IMR-90 (cell line): ENCODE results near the gene S100A2. TPM values are rescaled to one million over a fixed set of nuclear protein-coding genes. Genes with fewer than 3 reads are reported as not detected.

Source experiments
- ATAC-seq: fragments of 200-7000 bp; cut with Tn5 transposase; 2 replicates; pipeline ENCODE4 v1.9.1; 2020; ENCODE audit warnings: low read depth, mild to moderate bottlenecking, moderate library complexity
- BruUV-seq: library from RNA; stranded (reverse); fragments of 400-500 nt; replicated peaks from 2 replicates; lab custom pipeline; 2021; lab: Mats Ljungman, UMichigan
- CTCF ChIA-PET: fragments of 300-600 bp; formaldehyde crosslinking; extraction: SDS; loops from one replicate; lab custom pipeline; 2021; ENCODE audit warnings: antibody characterized with exemption; lab: Yijun Ruan, JAX
- POLR2A ChIA-PET: fragments of 300-600 bp; sonication (Branson Sonifier 250); formaldehyde crosslinking; loops from one replicate; lab custom pipeline; 2022; ENCODE audit warnings: antibody characterized with exemption; ENCODE audit not compliant: unreplicated experiment; lab: Charles Lee
- DNase-seq: peaks from one replicate; pipeline ENCODE4 v3.0.0; 2013
- H2AFZ ChIP-seq: replicated peaks from 2 replicates; pipeline ENCODE3; 2013; ENCODE audit warnings: low read length, mild to moderate bottlenecking; ENCODE audit not compliant: poor library complexity
- H2AK5ac ChIP-seq: 2 replicates; pipeline ENCODE4 v1.6.1; 2013; ENCODE audit warnings: low read depth, low read length, inconsistent platforms
- H2AK9ac ChIP-seq: replicated peaks from 2 replicates; pipeline ENCODE3; 2013; ENCODE audit warnings: mild to moderate bottlenecking, low read depth, low read length, moderate library complexity; ENCODE audit not compliant: poor library complexity
- H2BK120ac ChIP-seq: 2 replicates; pipeline ENCODE4 v1.6.1; 2013; ENCODE audit warnings: low read depth, low read length, inconsistent platforms
- H2BK15ac ChIP-seq: 3 replicates; pipeline ENCODE4 v1.6.1; 2013; ENCODE audit warnings: low read depth, low read length, inconsistent platforms
- H2BK20ac ChIP-seq: 2 replicates; pipeline ENCODE4 v1.6.1; 2013; ENCODE audit warnings: low read depth, mild to moderate bottlenecking, inconsistent platforms, low read length, moderate library complexity
- H2BK5ac ChIP-seq: 2 replicates; pipeline ENCODE4 v1.6.1; 2013; ENCODE audit warnings: mild to moderate bottlenecking, low read depth, low read length, inconsistent platforms; ENCODE audit not compliant: poor library complexity, severe bottlenecking
- H3K14ac ChIP-seq: replicated peaks from 2 replicates; pipeline ENCODE4 v1.6.1; 2013; ENCODE audit warnings: low read depth, low read length, inconsistent platforms
- H3K18ac ChIP-seq: 2 replicates; pipeline ENCODE4 v1.6.1; 2013; ENCODE audit warnings: low read depth, low read length, control low read depth
- H3K23ac ChIP-seq: 2 replicates; pipeline ENCODE4 v1.6.1; 2013; ENCODE audit warnings: low read depth, low read length, inconsistent platforms
- H3K27ac ChIP-seq: 2 replicates; pipeline ENCODE4 v1.5.1; 2013; ENCODE audit warnings: mild to moderate bottlenecking, control low read depth, low read length; ENCODE audit not compliant: insufficient read depth
- H3K27me3 ChIP-seq: 2 replicates; pipeline ENCODE4 v1.6.1; 2013; ENCODE audit warnings: low read length; ENCODE audit not compliant: control insufficient read depth, insufficient read depth
- H3K36me3 ChIP-seq: 2 replicates; pipeline ENCODE4 v1.6.1; 2013; ENCODE audit warnings: low read length, mixed read lengths; ENCODE audit not compliant: control insufficient read depth, insufficient read depth
- H3K4ac ChIP-seq: 2 replicates; pipeline ENCODE4 v1.6.1; 2013; ENCODE audit warnings: low read depth, low read length, inconsistent platforms
- H3K4me1 ChIP-seq: 2 replicates; pipeline ENCODE4 v1.6.1; 2013; ENCODE audit warnings: low read length, mixed read lengths; ENCODE audit not compliant: control insufficient read depth, insufficient read depth
- H3K4me2 ChIP-seq: 2 replicates; pipeline ENCODE4 v1.6.1; 2013; ENCODE audit warnings: low read depth, mild to moderate bottlenecking, control low read depth, low read length, moderate library complexity
- H3K4me3 ChIP-seq: 2 replicates; pipeline ENCODE4 v1.5.1; 2013; ENCODE audit warnings: low read depth, mild to moderate bottlenecking, control low read depth, low read length, moderate library complexity; ENCODE audit not compliant: insufficient read depth
- H3K56ac ChIP-seq: 2 replicates; pipeline ENCODE4 v1.6.1; 2013; ENCODE audit warnings: low read length, inconsistent platforms; ENCODE audit not compliant: insufficient read depth; ENCODE audit errors: extremely low read depth
- H3K79me1 ChIP-seq, 2 experiments: 2 replicates each; pipeline ENCODE4 v1.6.1; 2013; ENCODE audit warnings: low read length in 2 of 2, inconsistent platforms in 1 of 2, low read depth in 1 of 2
- H3K9ac ChIP-seq: 2 replicates; pipeline ENCODE4 v1.6.1; 2013; ENCODE audit warnings: low read depth, low read length, control low read depth
- H3K9me1 ChIP-seq: 2 replicates; pipeline ENCODE4 v1.6.1; 2013; ENCODE audit warnings: low read length, inconsistent platforms; ENCODE audit not compliant: insufficient read depth
- H3K9me3 ChIP-seq: 2 replicates; pipeline ENCODE4 v1.6.1; 2013; ENCODE audit warnings: low read length; ENCODE audit not compliant: control insufficient read depth, insufficient read depth
- H4K20me1 ChIP-seq: 2 replicates; pipeline ENCODE4 v1.6.1; 2013; ENCODE audit warnings: low read length, inconsistent platforms; ENCODE audit not compliant: insufficient read depth
- H4K5ac ChIP-seq: 2 replicates; pipeline ENCODE4 v1.6.1; 2013; ENCODE audit warnings: mild to moderate bottlenecking, low read depth, low read length, control low read depth
- H4K8ac ChIP-seq, 2 experiments: 2 replicates each; pipeline ENCODE4 v1.6.1; 2013; ENCODE audit warnings: low read depth in 2 of 2, low read length in 2 of 2, control low read depth in 1 of 2, inconsistent platforms in 1 of 2
- H4K91ac ChIP-seq: 2 replicates; pipeline ENCODE4 v1.6.1; 2013; ENCODE audit warnings: low read depth, low read length, inconsistent platforms; ENCODE audit not compliant: insufficient read depth
- BHLHE40 ChIP-seq: fragments of 150-350 bp; IDR thresholded peaks from 2 replicates; pipeline ENCODE4 v1.6.1; 2016; ENCODE audit warnings: mild to moderate bottlenecking, low read depth, low read length
- CEBPB ChIP-seq: IDR thresholded peaks from 2 replicates; pipeline ENCODE4 v1.6.1; 2012; ENCODE audit warnings: low read depth, low read length, improper control_type of control experiment
- CHD1 ChIP-seq: IDR thresholded peaks from 2 replicates; pipeline ENCODE4 v1.6.1; 2012; ENCODE audit warnings: low read depth, low read length, improper control_type of control experiment
- FOS ChIP-seq: fragments of 150-350 bp; IDR thresholded peaks from 2 replicates; pipeline ENCODE4 v1.6.1; 2016; ENCODE audit warnings: low read depth, low read length
- MAFK ChIP-seq: IDR thresholded peaks from 2 replicates; pipeline ENCODE4 v1.6.1; 2012; ENCODE audit warnings: low read depth, low read length, improper control_type of control experiment
- MAZ ChIP-seq: IDR thresholded peaks from 2 replicates; pipeline ENCODE4 v1.6.1; 2012; ENCODE audit warnings: low read depth, mild to moderate bottlenecking, low read length, improper control_type of control experiment, moderate library complexity, borderline replicate concordance
- MXI1 ChIP-seq: IDR thresholded peaks from 2 replicates; pipeline ENCODE4 v1.6.1; 2012; ENCODE audit warnings: low read depth, mild to moderate bottlenecking, low read length, moderate library complexity, borderline replicate concordance
- NFE2L2 ChIP-seq: fragments of 150-350 bp; IDR thresholded peaks from 2 replicates; pipeline ENCODE4 v1.6.1; 2016; ENCODE audit warnings: low read depth, mild to moderate bottlenecking, low read length
- POLR2A ChIP-seq: IDR thresholded peaks from 2 replicates; pipeline ENCODE4 v1.6.1; 2012; ENCODE audit warnings: mild to moderate bottlenecking, low read depth, low read length
- RAD21 ChIP-seq: IDR thresholded peaks from 2 replicates; pipeline ENCODE4 v1.6.1; 2012; ENCODE audit warnings: low read length, improper control_type of control experiment
- RCOR1 ChIP-seq: IDR thresholded peaks from 2 replicates; pipeline ENCODE4 v1.6.1; 2012; ENCODE audit warnings: mild to moderate bottlenecking, low read length, improper control_type of control experiment; ENCODE audit not compliant: insufficient replicate concordance
- RFX5 ChIP-seq: IDR thresholded peaks from 2 replicates; pipeline ENCODE4 v1.8.0; 2012; ENCODE audit warnings: low read depth, mild to moderate bottlenecking, low read length, moderate library complexity
- SMC3 ChIP-seq: fragments of 150-350 bp; IDR thresholded peaks from 2 replicates; pipeline ENCODE4 v1.6.1; 2016; ENCODE audit warnings: low read depth, mild to moderate bottlenecking, antibody characterized with exemption, low read length, moderate library complexity
- WGBS, 2 experiments: methylation state at CpG; one replicate each; pipeline versions ENCODE4 v1.1.5 to v1.1.7; 2013; ENCODE audit warnings: missing lambda C conversion rate in 2 of 2; ENCODE audit not compliant: insufficient read length in 1 of 2; ENCODE audit errors: extremely low coverage in 2 of 2; 5-methylcytosine and 5-hydroxymethylcytosine counted together
- dilution Hi-C: fragments of 300-500 bp; cut with HindIII; formaldehyde crosslinking; loops from one replicate; pipeline ENCODE4 v1.14.3; 2018; ENCODE audit warnings: low sequenced_read_pairs; ENCODE audit not compliant: unreplicated experiment
- in situ Hi-C: fragments of 300-500 bp; cut with MboI; formaldehyde crosslinking; loops from 3 replicates; pipeline ENCODE4 v1.14.3; 2019; ENCODE audit warnings: low sequenced_read_pairs, inconsistent platforms, mixed read lengths
- intact Hi-C: fragments of 100-400 bp; cut with micrococcal nuclease; formaldehyde crosslinking; loops from 2 replicates; pipeline ENCODE4 v1.10.0; 2022
- polyA plus RNA-seq, 3 experiments: library from polyadenylated mRNA; depleted of rRNA; stranded (reverse); fragments of >200 nt; gene quantifications; 2 replicates each; pipeline ENCODE4 v1.2.3, GENCODE V29; 2012; ENCODE audit warnings: low replicate concordance in 1 of 3
- total RNA-seq: library from RNA; depleted of rRNA; stranded (reverse); fragments of >200 nt; gene quantifications from 2 replicates; pipeline ENCODE4 v1.2.3, GENCODE V29; 2012
- TF ChIP-seq, protein P1 (sequence below): conservative IDR thresholded peaks from 2 replicates; pipeline ENCODE4 v1.5.1; 2012; ENCODE audit warnings: mild to moderate bottlenecking, low read depth, low read length, improper control_type of control experiment
- TF ChIP-seq, protein P2 (sequence below): fragments of 150-350 bp; IDR thresholded peaks from 2 replicates; pipeline ENCODE4 v1.6.1; 2016; ENCODE audit warnings: low read depth, mild to moderate bottlenecking, low read length, moderate library complexity, borderline replicate concordance
- TF ChIP-seq, protein P3 (sequence below): fragments of 150-350 bp; IDR thresholded peaks from 2 replicates; pipeline ENCODE4 v1.6.1; 2017; ENCODE audit warnings: mild to moderate bottlenecking, antibody characterized with exemption, low read length, low read depth

The S100A2 gene
- total and polyA plus RNA-seq, 2 of the 4 experiments (the other 2 are of a cell fraction): 3.6 to 7.9 TPM

DNA sequence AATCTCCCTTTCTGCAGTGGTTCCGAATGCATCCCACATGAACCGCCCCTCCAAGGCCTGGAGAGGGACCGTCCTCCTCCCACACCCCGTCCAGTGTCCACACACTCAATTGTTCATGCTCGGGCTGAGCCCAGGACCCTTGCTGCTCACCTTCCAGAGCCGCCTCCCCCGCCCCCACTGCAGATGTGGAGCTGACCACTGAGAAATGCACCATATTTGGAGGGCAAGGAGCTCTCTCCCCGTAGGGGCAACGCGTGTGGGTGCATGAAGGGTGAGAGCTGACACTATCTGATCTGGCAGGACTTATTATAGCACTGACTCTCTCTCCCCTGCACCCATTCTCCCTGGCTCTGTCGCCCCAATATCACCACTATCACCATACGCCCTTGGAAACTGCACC is 12.5 kb downstream of the S100A2 start:
- Histone ChIP-seq H2BK120ac (peak overlapping the region; percentile 84), H4K20me1 (no peaks in the 10 kb centered on the region), H2AK5ac (peak overlapping the region; percentile 89), H3K27ac (no peak overlapping the region), H3K9ac (no peak overlapping the region), H2AFZ (peak overlapping the region; percentile 64), H3K4me3 (no peak overlapping the region), H3K23ac (no peak overlapping the region), H3K14ac (peak overlapping the region; percentile 73; the same call in 1 of the 2 replicates), H3K36me3 (no peaks in the 10 kb centered on the region), H4K8ac (peak overlapping the region; percentile 64 to 91; a peak in 1 of 4 replicates), H3K18ac (no peak overlapping the region), H3K9me1 (peaks cover 46% of the 10 kb centered on the region), H3K27me3 (no peaks in the 10 kb centered on the region), H3K79me1 (peaks cover 0 to 13% of the 10 kb centered on the region in 2 experiments; a peak in 3 of 4 replicates), H4K91ac (peak overlapping the region; percentile 53; the same call in 1 of the 2 replicates), H2BK20ac (peak overlapping the region; percentile 54; the same call in 1 of the 2 replicates), H3K4me1 (peaks cover 32% of the 10 kb centered on the region), H3K4me2 (no peak overlapping the region), H3K9me3 (no peaks in the 10 kb centered on the region), H2BK5ac (no peak overlapping the region), H3K56ac (no peak overlapping the region), H2BK15ac (peak overlapping the region; percentile 94), H3K4ac (peak overlapping the region; percentile 67), H4K5ac (no peak overlapping the region), H2AK9ac (peak overlapping the region; percentile 88)
- POLR2A ChIA-PET: no interaction called here
- dilution Hi-C loops (no loop called here), in situ Hi-C loops (no loop called here), intact Hi-C loops (no loop called here)
- ATAC-seq (no peak), DNase-seq (no peak)
- no TSS peak for BruUV-seq
- CTCF ChIA-PET: interaction anchor here (1.0 kb wide), 1 partner anchor 12 kb away, joined by 3 read pairs; the partner anchor contains the start of gene S100A5
- whole genome bisulfite sequencing, 2 experiments: 95% methylated on average over 4 of the region's 12 CpGs; no CpG with 5 or more reads in 1 of the 2 experiments
- no peak for TF ChIP-seq SMC3
- TF ChIP-seq CHD1: no peak
- no peak for TF ChIP-seq POLR2A
- no peak for TF ChIP-seq RCOR1
- TF ChIP-seq, protein P1, sequence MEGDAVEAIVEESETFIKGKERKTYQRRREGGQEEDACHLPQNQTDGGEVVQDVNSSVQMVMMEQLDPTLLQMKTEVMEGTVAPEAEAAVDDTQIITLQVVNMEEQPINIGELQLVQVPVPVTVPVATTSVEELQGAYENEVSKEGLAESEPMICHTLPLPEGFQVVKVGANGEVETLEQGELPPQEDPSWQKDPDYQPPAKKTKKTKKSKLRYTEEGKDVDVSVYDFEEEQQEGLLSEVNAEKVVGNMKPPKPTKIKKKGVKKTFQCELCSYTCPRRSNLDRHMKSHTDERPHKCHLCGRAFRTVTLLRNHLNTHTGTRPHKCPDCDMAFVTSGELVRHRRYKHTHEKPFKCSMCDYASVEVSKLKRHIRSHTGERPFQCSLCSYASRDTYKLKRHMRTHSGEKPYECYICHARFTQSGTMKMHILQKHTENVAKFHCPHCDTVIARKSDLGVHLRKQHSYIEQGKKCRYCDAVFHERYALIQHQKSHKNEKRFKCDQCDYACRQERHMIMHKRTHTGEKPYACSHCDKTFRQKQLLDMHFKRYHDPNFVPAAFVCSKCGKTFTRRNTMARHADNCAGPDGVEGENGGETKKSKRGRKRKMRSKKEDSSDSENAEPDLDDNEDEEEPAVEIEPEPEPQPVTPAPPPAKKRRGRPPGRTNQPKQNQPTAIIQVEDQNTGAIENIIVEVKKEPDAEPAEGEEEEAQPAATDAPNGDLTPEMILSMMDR: no peak
- TF ChIP-seq, protein P2, sequence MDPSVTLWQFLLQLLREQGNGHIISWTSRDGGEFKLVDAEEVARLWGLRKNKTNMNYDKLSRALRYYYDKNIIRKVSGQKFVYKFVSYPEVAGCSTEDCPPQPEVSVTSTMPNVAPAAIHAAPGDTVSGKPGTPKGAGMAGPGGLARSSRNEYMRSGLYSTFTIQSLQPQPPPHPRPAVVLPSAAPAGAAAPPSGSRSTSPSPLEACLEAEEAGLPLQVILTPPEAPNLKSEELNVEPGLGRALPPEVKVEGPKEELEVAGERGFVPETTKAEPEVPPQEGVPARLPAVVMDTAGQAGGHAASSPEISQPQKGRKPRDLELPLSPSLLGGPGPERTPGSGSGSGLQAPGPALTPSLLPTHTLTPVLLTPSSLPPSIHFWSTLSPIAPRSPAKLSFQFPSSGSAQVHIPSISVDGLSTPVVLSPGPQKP: no peak
- TF ChIP-seq RAD21: no peak
- TF ChIP-seq CEBPB: no peak
- TF ChIP-seq FOS: no peak
- TF ChIP-seq RFX5: no peak
- TF ChIP-seq, protein P3, sequence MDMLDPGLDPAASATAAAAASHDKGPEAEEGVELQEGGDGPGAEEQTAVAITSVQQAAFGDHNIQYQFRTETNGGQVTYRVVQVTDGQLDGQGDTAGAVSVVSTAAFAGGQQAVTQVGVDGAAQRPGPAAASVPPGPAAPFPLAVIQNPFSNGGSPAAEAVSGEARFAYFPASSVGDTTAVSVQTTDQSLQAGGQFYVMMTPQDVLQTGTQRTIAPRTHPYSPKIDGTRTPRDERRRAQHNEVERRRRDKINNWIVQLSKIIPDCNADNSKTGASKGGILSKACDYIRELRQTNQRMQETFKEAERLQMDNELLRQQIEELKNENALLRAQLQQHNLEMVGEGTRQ: no peak
- TF ChIP-seq MAFK: no peak
- TF ChIP-seq NFE2L2: no peak
- TF ChIP-seq MAZ: no peak
- no peak for TF ChIP-seq MXI1
- no peak for TF ChIP-seq BHLHE40
